Stimulated activated CD4-positive, alpha-beta T cell treated with anti-CD3 and anti-CD28 coated beads, Interleukin-4, amount 100 ng/mL, for 4 hours (primary cell): ENCODE measurements around the gene MAFG.

Source experiments
- DNase-seq, 2 experiments: peaks; one replicate each; pipeline ENCODE4 v3.0.0-alpha.2; 2020

The MAFG gene

GRCh38 chr17:81889602-81890001 lies 37.9 kb downstream of the MAFG start:
- no peak for DNase-seq

- DNase-seq: no peak
Observed at GRCh38 chr17:81888988-81889595, 38.4 kb downstream of the MAFG start.

DNA sequence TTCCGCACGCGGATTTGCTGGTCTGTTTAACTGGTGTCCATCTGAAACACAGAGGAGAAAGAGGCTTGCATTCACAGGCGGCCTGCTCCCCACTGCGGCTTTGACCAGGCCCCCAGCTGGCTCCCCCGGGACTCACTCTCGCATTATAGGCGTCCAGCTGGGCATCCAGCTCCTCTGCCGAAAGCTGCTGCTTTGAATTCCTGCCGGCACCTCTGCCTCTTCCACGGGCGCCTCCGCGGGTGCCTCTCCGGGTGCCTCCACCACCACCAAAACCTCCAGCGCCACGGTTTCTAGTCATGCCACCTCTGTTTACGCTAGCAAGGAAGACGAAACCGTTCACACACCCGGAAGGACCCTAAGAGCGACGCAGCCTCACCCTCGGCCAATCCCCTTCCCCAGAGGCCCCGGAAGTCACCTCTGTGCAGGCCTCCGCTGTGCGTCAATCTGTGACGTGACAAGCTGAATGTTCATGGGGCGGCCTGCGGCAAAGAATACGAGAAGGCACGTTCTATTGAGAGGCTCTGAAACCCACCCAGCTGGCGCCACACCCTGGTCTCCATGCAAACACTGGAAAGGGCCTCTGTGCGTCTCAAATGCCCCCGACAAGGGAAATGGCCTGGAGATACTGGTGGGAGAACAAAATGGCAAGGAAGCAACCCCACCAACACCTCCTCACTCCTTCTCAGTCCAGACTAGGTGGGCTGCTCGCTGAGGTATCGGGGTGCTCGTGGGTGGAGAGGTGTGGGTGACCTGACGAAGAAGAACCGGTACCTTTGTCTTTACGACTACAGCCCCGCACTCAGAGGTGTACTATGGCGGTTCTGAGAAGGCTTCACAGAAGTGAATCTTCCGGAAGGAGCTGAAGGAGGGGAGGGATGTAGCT lies 39.2 kb downstream of the MAFG start:
- no peak for DNase-seq

DNA sequence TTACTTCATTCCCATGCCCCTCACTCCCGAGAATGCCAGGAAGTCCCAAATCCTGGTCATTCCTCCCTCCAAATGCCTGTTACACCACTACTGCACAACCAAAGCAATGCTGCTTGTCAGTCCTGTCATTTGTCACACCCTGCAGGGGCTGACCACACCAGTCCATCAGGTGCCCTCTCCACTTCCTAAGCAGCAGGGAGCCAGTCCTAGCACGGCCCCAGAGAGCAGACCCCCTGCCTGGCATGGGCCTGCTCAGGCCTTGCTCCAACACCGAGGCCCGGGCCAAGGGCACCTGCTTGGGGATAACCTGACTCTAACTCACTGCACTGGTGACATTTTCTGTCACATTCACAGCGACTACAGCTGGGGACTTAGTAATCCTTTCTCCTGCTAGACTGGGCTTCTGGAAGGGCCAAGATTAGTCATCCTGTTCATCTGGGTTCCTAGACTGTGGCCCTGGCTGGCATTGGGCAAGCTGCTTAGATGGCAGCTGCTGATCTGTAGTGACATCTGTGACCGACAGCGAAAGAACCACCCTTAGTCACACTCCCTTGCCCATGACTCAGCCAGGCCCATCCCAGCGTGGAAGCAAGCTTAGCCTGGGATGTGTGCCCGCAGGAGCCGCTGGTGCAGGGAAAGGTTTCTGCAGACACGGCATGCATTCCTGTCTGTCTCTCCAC lies 41.5 kb downstream of the MAFG start:
- no peak for DNase-seq

GRCh38 chr17:81885454-81885853 lies 42.1 kb downstream of the MAFG start:
- DNase-seq: no peak

DNA sequence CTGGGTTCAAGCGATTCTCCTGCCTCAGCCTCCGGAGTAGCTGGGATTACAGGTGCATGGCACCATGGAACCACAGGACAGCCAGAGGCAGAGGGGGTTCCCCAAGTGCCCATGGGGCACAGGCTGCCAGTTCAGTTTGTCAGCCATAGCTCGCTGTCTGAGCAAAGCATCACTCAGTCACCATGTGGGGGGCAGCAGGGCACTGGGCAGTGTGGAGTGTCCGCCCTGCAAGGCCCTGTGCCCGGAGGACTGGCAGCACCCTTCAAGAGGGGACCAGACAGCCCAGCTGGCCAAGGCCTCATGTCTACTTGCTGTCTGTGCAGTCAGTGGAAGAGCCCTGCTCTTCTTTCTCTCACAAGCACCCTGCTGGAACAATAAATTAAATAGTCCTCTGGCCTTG lies 42.6 kb downstream of the MAFG start:
- no peak for DNase-seq

DNA sequence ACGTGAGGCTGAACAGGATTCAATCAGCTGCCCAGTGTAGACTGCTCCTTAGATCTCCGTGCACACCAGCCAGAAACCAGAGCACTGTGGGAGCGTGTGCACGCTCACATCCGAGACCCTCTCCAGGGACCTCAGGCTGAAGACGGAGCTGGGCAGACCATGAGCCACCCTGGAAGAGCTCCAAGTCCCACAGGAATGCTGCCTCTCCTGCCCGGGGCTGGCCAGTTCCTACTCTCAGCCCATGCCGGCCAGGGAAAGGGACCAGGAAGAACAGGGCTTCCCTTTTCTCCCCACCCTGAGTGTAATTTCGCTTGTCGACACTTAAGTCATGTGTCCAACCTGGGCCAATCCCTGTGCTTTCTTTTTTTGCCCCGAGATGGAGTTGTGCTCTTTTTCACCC lies 43.0 kb downstream of the MAFG start:
- DNase-seq: no peak

DNA sequence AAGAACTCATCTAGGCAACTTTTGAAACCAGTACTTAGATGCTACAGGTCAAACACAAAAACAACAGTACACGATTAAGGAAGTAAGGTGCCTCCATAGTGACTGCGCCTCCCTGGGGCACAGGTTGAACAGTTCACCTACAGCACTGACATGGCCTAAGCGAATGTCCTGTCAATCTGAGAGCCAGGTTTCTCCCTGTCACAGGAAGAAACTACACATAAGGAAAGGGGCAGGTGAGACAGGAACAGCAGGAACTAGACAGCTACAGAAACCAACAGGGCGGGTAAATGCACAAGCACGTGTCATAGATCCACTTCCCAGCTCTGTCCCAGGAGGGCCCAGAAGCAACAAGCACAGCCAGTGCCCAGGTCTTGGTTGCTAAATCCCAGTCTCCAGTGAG lies 48.4 kb downstream of the MAFG start:
- DNase-seq: no peak

DNA sequence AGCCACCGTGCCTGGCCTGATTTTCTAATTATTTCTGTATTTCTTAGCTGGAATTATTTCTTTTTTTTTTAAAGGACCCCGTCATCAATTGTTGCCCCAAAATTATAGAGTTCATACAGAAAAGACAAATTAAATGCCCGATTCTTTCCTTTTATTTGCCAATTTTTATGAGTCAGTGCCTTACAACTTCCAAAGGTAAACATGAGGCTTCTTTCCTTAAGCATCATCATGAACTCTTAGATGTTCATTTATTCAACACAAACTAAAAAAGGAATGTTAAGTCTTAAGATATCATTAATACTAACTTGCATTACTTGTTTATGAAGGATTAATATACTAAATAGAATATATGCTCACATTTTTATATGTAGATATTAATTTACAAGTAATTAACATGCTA lies 49.2 kb downstream of the MAFG start:
- no peak for DNase-seq

- DNase-seq: no peak
Observed at GRCh38 chr17:81877569-81877968, 50.0 kb downstream of the MAFG start.

- DNase-seq: peak; percentile 95 to 96
Observed at GRCh38 chr17:81871387-81872230, 55.9 kb downstream of the MAFG start.

GRCh38 chr17:81870981-81871386 lies 56.6 kb downstream of the MAFG start, which contains the start of gene ARHGDIA:
Gene ARHGDIA, minus strand, starts transcription at chr17:81871337. Its CDS starts 1,407 bp downstream, at chr17:81869930.
- DNase-seq: no peak

- DNase-seq: peak; percentile 32 to 38
Observed at GRCh38 chr17:81870131-81870980, 57.2 kb downstream of the MAFG start.

- peak; percentile 15 to 57 for DNase-seq
Observed at GRCh38 chr17:81869221-81870130, 58.1 kb downstream of the MAFG start.

DNA sequence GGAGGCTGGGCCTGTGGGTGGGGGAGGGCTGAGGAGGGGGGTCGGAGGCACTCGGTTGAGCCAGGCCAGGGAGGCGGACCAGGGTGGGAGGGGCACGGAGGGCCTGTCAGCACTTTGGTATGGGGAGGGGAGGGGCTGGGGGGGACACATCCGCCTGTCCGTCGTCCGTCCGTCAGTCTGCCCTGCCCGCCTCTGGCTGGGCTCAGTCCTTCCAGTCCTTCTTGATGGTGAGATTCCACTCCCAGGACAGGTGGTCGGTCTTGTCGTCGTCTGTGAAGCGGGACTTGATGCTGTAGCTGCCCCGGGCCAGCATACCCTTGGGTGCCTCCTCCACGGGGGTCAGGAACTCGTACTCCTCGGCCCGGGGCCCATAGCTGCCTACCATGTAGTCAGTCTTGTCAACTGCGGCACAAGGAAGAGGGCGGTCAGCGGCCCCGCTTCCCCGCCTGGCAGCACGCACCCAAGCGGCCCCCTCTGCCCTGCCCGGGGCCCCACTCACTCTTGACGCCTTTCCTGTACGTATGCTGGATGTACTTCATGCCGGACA lies 58.8 kb downstream of the MAFG start:
- peak in 1 of 2 experiments; percentile 23 for DNase-seq
